Fibroblast of gingiva (primary cell): ENCODE data around the gene VPS13C.

Experiments used
- DNase-seq: peaks from one replicate; pipeline ENCODE4 v3.0.0-alpha.2; 2011; ENCODE audit warnings: low read depth

The VPS13C gene

GRCh38 chr15:61861962-61862361 lies 198.3 kb downstream of the VPS13C start:
- DNase-seq: no peak

- DNase-seq: no peak
Observed at GRCh38 chr15:61857169-61857829, 202.9 kb downstream of the VPS13C start.

DNA sequence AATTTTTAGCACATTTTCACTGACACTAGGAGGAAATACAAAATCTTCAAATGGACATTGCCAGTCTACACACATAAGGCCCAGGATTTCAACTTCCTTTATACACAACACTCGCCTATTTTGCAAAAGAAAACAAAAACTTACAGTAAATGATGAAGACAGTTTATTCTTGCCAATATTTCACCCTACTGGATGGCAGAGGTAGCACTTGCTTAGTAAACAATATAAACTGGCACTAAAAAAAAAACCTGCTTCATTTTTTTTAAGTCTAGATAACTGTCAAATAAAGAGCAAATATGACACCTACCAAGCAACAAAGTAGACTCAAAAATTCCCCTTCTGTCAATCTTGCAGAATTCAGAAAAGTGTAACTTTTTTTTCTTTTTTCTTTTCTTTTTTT lies 204.0 kb downstream of the VPS13C start:
- DNase-seq: no peak

- DNase-seq: no peak
Observed at GRCh38 chr15:61853195-61853594, 207.1 kb downstream of the VPS13C start.

DNA sequence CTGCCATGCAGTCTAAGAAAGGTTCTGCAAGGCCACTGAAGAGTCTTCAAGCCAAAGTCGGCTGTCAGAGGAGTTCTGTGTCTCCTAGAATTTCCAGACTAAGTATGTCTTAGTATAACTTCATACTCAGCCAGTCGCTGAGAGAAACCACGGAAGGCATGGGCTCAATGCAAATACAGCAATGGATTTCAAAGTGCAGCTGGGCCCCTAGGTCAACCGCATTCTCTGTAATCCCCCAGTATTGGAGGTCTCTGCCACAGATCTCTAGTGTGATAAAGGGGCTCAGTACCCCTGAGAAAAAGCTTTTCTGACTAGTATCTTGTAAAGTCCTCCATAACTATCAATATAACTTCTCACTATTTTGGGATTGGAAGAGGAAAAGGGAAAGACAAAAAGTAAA lies 208.3 kb downstream of the VPS13C start:
- DNase-seq: no peak

DNA sequence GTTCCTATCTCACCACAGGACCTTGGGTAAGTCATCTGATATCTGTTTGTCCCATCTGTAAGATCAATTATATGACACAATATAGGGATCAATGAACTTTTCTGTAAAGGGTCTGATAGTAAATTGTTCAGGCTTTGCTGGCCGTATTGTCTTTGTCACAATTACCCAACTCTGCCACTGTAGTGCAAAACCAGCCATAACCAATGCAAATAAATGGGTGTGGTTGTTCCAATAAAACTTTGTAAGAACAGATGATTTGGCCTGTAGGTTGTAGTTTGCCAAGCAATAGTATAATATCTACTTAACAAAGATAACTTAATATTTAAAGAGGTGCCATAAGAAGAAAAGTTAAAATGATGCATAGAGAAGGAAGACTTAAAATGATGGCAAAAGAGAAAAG lies 210.8 kb downstream of the VPS13C start:
- DNase-seq: no peak

DNA sequence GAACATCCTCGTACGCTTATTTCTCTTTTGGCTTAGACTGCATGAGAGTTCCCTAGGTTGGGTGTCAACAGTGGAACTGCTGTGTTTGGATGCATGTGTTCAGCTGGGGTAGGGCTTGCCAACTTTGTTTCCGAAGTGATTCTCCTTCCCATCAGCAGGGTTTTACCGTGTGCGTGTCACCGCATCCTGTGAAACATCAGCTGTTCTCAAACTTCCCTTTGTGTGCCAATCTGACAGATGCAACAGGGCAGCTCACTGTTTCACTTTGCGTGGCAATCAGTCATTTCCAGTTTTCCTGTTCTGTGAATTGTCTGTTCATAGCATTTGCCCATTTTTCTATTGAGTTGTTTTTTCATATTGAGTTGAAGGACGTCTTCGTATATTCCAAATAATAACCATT lies 218.8 kb downstream of the VPS13C start:
- no peak for DNase-seq

GRCh38 chr15:61840090-61840489 lies 220.2 kb downstream of the VPS13C start:
- no peak for DNase-seq

- DNase-seq: peak; percentile 11
Observed at GRCh38 chr15:61839546-61839945, 220.7 kb downstream of the VPS13C start.

DNA sequence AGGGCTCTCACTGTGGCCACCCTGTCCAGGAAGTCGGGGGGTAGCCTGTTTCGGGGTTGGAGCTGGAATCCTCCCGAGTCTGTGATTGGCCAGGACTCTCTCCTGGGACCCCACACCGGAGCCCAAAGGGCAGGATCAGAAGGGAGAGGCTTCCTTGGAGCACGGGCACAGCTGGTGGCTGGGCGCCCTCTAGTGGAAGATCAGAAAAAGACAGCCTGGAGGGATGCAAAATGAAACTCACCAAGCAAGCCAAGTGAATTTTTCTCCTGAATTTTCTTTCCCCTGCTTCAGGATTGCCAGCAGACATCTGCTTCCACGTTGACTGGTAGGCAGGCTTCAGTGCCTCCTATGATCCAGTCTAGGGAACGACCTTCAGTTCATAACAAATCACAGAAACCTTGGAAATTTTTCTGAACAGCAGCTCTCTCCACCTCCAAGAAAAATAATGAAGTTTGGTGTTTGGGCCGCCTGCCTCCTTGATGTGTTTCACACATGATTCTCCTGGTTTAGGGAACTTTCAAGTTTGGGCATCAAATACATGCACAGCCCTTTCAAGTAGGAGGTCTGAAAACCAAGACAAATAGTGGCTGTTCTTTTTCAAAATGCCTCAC lies 224.6 kb downstream of the VPS13C start:
- DNase-seq: peak; percentile 45

- no peak for DNase-seq
Observed at GRCh38 chr15:61835029-61835428, 225.2 kb downstream of the VPS13C start.

- DNase-seq: peak; percentile 80
Observed at GRCh38 chr15:61834076-61834697, 226.1 kb downstream of the VPS13C start.

- no peak for DNase-seq
Observed at GRCh38 chr15:61832223-61832622, 228.0 kb downstream of the VPS13C start.

GRCh38 chr15:61831505-61831921 lies 228.7 kb downstream of the VPS13C start:
- DNase-seq: peak; percentile 10

- no peak for DNase-seq
Observed at GRCh38 chr15:61830536-61831330, 229.5 kb downstream of the VPS13C start.

DNA sequence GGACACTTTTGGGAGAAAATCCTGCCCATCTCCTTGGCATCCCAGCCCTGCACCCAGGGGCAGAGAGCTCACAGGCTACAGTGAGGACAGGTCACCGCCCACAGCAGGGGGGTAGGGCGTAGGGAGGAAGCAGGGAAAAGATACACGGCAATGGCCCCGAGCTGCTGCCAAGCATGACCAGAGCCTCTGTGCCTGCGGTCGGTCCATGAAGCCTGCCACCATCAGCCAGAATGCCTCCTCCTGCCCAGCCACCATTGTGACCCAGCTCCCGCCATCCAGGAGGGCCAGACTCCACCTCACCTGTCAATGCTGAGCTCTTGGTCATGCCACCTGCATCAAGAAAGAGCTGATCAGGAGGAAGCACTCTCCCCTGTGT lies 230.7 kb downstream of the VPS13C start:
- no peak for DNase-seq

DNA sequence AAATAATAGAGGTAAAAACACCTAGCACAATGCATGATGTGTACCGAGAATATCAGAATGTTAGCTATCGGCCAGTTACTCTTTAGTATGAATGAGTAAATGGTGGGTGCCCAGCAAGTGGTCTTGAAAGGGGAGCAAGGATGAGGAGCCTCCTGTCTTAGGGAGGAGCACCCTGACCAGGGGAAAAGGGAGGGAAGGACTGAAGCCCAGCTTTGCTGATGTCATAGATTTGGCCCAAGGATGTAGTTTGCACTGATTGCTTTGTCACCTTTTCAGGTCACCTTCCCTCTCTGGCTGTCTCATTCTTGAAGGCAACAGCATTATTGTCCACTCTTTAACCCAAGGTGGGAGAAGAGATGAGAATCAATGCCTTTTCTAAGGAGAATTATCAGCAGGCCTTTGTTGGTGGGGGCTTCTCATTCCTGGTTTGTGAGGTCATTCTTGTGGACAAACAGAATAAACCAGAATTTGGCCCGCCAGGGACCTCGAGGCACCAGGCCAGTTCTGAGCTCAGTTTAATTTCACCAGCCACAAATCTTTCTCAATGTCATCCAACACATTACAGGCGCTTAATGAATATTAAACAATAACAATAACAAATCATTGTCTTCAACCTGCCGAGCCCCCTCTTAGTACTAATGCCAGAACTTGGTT lies 231.3 kb downstream of the VPS13C start:
- DNase-seq: peak; percentile 18

- no peak for DNase-seq
Observed at GRCh38 chr15:61828008-61828407, 232.2 kb downstream of the VPS13C start.

- no peak for DNase-seq
Observed at GRCh38 chr15:61827131-61827530, 233.1 kb downstream of the VPS13C start.

DNA sequence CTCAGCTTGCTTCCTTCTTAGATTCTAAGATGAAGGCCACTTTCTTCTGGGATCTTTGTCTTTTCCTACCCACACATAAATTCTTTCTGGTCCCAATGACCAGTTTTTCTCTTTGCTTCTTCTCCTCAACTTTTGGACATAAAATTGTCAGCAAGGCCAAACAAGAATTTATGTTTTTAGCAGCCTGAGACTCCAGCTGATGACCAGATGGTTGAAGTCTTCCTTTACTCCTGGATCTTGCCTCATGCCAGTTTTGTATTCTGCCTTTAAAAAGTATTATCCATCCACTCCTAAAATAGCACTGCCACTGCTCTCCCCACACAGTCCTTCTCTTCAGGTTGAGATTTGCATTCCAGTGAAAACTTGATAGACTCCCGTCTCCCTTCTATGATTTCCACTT lies 236.0 kb downstream of the VPS13C start:
- no peak for DNase-seq

DNA sequence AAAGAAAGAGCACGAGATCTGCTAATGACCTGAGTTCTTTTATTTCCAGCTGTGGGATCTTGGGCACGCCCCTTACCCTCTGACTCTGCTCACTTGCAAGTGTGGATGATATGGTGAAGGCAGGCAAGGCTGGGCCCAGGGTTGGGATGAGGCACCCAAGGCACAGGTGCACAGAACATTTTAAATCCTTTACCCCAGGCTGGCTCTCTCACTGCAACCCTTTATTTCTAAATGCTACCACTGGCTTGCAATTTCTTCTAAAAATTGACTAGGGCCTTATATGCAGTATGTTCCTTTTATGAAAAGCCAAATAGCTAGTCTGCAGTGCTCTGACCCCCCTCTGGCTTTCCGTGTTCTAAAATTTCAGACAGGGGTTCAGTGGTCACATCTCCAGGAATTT lies 237.7 kb downstream of the VPS13C start:
- no peak for DNase-seq

DNA sequence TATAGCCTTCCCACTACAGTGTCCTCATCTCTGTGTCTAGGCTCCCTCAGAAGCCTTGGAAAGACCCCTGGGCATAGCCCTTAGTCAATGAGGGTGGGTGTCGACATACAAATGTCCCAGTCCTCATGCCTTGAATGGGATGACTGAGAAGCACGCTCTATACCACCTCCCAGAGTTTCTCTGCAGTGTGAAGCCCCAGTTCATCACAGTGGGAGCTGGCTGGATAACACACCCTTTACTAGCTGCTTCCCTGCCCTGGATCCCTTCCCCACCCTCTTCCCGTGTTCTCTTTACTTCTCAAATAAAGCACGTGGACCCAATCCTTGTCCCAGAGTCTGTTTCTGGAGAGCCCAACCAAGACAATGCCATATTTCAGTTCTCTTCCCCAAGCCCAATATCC lies 239.3 kb downstream of the VPS13C start:
- no peak for DNase-seq
